Fibroblast of skin of scalp (primary cell): ENCODE data around the gene SIAH1.
"Not testable (repeated sequence)": the region's sequence is repeated elsewhere in the genome, so short reads cannot be mapped to it uniquely, and the experiment has no call there.

Source experiments
- DNase-seq: peaks from one replicate; pipeline ENCODE4 v3.0.0-alpha.2; 2013

SIAH1 gene

GRCh38 chr16:48330841-48331192, 54.4 kb downstream of the SIAH1 start:
- no peak for DNase-seq

DNA sequence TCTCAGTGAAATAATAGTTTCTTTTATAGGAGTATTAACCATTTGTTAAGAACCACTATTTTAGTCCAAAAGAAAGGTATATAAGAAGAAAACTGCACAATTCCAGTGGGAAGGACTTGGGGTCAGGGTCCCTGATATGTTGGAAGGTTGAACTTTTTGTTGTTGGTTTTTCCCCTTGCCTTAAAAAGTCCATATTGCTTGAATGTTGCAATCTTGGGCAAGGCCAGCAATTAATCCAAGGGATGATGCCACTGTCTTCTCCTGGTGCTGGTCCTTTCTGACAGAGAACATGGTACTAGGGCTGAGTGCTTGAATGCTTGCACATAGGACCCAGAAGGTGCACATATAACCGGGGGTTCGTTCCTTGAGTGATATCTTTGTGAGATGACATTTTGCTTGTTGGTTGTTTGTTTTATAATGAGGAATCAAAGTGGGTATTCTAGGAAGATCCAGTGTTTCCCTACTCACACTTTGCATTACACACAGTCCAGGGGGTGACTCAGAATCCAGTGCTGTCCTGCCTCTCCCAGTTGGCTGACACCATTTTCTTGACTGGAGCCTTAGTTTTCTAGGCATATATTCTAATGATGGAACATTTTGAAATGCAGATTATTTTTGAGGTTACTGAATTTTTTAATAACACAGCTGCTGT, 54.9 kb downstream of the SIAH1 start:
- no peak for DNase-seq

DNA sequence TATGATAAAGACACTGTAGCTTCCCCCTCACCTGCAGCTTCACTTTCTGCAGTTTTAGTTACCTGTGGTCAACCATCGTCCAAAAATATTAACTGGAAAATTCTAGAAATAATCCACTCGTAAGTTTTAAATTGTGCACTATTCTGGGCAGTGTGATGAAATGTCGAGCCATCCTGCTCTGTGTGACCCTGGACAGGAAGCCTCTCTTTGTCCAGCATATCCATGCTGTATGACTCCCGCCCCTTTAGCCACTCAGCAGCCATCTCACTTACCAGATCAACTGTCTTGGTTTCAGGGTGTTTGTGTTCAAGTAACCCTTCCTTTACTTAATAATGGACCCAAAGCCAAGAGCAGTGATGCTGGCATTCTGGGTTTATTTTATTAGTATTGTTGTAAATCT, 56.1 kb downstream of the SIAH1 start:
- DNase-seq, result no peak

- no peak for DNase-seq
Measured at GRCh38 chr16:48326915-48327314, 58.3 kb downstream of the SIAH1 start.

GRCh38 chr16:48323783-48324775, 61.1 kb downstream of the SIAH1 start:
- DNase-seq, result peak; percentile 33

DNA sequence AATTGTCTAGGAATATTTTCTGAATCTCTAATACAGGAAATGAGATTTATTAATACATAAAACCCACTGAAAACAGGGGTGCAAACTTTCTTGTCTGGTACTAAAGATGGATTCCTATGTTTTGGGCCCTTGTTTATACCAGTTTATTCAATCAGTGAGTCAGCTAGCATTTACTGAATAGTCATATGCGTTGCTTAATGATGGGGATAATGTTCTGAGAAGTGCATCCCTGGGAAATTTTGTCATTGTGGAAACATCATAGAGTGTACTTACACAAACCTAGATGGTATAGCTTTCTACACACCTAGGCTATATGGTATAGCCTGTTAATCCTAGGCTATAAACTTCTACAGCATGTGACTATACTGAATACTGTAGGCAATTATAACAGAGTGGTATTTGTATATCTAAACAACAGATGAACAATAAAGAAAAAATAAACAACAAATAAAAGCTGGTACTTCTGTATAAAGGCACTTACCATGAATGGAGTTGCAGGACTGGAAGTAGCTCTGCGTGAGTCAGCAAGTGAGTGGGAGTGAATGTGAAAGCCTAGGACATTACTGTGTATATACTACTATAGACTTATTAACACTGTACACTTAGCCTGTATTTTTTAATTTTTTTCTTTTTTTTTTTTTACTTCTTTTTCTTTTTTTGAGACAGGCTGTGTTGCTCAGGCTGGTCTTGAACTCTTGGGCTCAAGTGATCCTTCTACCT, 63.7 kb downstream of the SIAH1 start:
- DNase-seq, result no peak

DNA sequence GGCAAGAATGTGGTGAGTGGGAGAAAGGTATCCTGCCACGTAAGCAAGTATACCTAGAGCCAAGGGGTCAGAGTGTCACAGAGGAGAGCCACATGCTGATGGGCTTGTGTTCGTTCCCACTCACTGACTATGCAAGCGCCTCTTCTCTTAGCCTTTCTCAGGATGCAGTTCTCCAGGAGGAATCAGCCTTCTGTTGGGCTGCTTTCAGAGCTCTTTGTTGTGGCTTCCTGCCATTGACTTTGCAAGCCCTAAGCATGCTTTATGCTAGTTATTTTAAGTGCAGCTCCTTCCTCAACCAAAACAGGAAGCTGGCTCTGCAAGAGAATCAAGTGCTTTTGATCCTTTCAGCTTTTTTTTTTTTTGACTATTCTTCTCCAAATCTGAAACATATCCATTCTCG, 66.6 kb downstream of the SIAH1 start:
- DNase-seq, result peak; percentile 70

DNA sequence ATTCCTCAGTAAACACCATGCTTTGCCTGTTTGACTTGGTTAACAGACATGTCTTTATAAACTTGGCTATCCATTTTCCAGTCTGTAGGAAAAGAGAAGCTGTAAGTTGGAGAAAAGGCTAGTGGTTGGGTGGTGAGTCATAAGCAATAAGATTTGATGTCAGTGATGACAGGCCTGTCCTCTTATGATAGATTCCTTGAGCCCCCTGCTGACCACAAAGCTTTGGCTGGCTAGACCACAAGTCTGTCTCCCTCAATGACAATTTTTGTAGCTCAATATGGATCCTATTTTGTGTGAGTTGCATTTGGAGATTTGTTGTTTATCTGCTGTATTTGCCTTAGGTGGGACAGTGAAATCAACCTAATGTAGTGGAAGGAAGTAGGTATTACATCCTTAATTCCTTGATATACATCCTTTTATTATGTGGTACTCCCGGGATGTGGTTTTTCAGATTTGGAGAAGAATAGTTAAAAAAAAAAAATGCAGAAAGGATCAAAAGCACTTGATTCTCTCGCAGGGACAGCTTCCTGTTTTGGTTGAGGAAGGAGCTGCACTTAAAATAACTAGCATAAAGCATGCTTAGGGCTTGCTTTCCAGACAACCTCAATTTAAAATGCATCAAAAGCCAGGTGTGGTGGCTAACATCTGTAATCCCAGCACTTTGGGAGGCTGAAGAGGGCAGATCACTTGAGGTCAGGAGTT, 67.4 kb downstream of the SIAH1 start:
- DNase-seq, result peak; percentile 95

- no peak for DNase-seq
Measured at GRCh38 chr16:48317026-48317425, 68.2 kb downstream of the SIAH1 start.

DNA sequence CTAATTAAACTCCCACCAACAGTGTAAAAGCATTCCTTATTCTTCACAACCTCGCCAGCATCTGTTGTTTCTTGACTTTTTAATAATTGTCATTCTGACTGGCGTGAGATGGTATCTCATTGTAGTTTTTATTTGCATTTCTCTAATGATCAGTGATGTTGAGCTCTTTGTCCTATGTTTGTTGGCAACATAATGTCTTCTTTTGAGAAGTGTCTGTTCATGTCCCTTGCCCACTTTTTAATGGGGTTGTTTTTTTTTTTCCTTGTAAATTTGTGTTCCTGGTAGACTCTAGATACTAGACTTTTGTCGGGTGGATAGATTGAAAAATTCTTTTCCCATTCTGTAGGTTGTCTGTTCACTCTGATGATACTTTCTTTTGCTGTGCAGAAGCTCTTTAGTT, 71.3 kb downstream of the SIAH1 start:
- DNase-seq, result not testable (repeated sequence)

- DNase-seq, result no peak
Measured at GRCh38 chr16:48310908-48311641, 74.1 kb downstream of the SIAH1 start.
